Large intestine (tissue), 3 donors: ENCODE data around the gene AGBL4. TPM values are rescaled to one million over a fixed set of nuclear protein-coding genes. Genes with fewer than 3 reads are reported as not detected.

Experiments used
- DNase-seq, 2 donors: peaks; one replicate each; pipeline versions ENCODE4 v3.0.0 to v3.0.0-alpha.2; 2013
- H3K27ac ChIP-seq: one replicate; pipeline ENCODE4 v1.5.1; 2013; ENCODE audit warnings: low read length
- H3K27me3 ChIP-seq: 2 replicates; pipeline ENCODE4 v1.6.1; 2013; ENCODE audit warnings: low read length; ENCODE audit not compliant: control insufficient read depth, insufficient read depth
- H3K36me3 ChIP-seq: 2 replicates; pipeline ENCODE4 v1.6.1; 2013; ENCODE audit warnings: low read length; ENCODE audit not compliant: control insufficient read depth, insufficient read depth
- H3K4me1 ChIP-seq: one replicate; pipeline ENCODE4 v1.6.1; 2013; ENCODE audit warnings: low read length; ENCODE audit not compliant: control insufficient read depth, insufficient read depth
- H3K4me3 ChIP-seq: one replicate; pipeline ENCODE4 v1.5.1; 2013; ENCODE audit warnings: low read length
- H3K9me3 ChIP-seq: one replicate; pipeline ENCODE4 v1.6.1; 2013; ENCODE audit warnings: mild to moderate bottlenecking, low read depth, low read length, moderate library complexity; ENCODE audit not compliant: control insufficient read depth
- WGBS: methylation state at CpG from one replicate; pipeline ENCODE4 v1.1.5; 2013; ENCODE audit warnings: low lambda C conversion rate; ENCODE audit not compliant: insufficient coverage; 5-methylcytosine and 5-hydroxymethylcytosine counted together
- polyA plus RNA-seq: library from polyadenylated mRNA; unstranded; fragments of 120-200 nt; gene quantifications from one replicate; pipeline ENCODE4 v1.2.1, GENCODE V29; 2013

AGBL4 gene
- polyA plus RNA-seq, 1 donor = 0.28 TPM

- Histone ChIP-seq H3K27ac (no peak overlapping the region), H3K27me3 (no peaks in the 10 kb centered on the region), H3K4me3 (no peak overlapping the region), H3K9me3 (no peaks in the 10 kb centered on the region), H3K4me1 (no peaks in the 10 kb centered on the region), H3K36me3 (no peaks in the 10 kb centered on the region)
- no peak for DNase-seq
- 100% methylated on average over 1 of the region's 1 CpG for WGBS
These were observed 295.4 kb downstream of the AGBL4 start for GRCh38 chr1:49728377-49728776.

GRCh38 chr1:49723662-49724061 lies 300.1 kb downstream of the AGBL4 start:
- no peak for DNase-seq
- no peaks in the 10 kb centered on the region for H3K36me3 ChIP-seq
- H3K27ac ChIP-seq = no peak overlapping the region
- H3K27me3 ChIP-seq = no peaks in the 10 kb centered on the region
- H3K4me1 ChIP-seq = no peaks in the 10 kb centered on the region
- H3K4me3 ChIP-seq = no peak overlapping the region
- WGBS = 100% methylated on average over 1 of the region's 1 CpG
- H3K9me3 ChIP-seq = no peaks in the 10 kb centered on the region

- no peaks in the 10 kb centered on the region for H3K27me3 ChIP-seq
- H3K36me3 ChIP-seq = no peaks in the 10 kb centered on the region
- no peak for DNase-seq
- no peak overlapping the region for H3K27ac ChIP-seq
- H3K4me1 ChIP-seq = no peaks in the 10 kb centered on the region
- H3K9me3 ChIP-seq = no peaks in the 10 kb centered on the region
- no peak overlapping the region for H3K4me3 ChIP-seq
- WGBS = 40% methylated on average over 1 of the region's 4 CpGs
These were observed 329.4 kb downstream of the AGBL4 start for GRCh38 chr1:49694251-49694827.

- no CpG with 5 or more reads among the region's 3 CpGs for WGBS
- no peaks in the 10 kb centered on the region for H3K36me3 ChIP-seq
- H3K27me3 ChIP-seq = no peaks in the 10 kb centered on the region
- H3K4me1 ChIP-seq = no peaks in the 10 kb centered on the region
- DNase-seq = no peak
- H3K27ac ChIP-seq = no peak overlapping the region
- H3K9me3 ChIP-seq = no peaks in the 10 kb centered on the region
- no peak overlapping the region for H3K4me3 ChIP-seq
These were observed 337.6 kb downstream of the AGBL4 start for GRCh38 chr1:49686107-49686506.

GRCh38 chr1:49677706-49678105 lies 346.0 kb downstream of the AGBL4 start:
- Histone ChIP-seq H3K27ac (no peak overlapping the region), H3K36me3 (no peaks in the 10 kb centered on the region), H3K9me3 (no peaks in the 10 kb centered on the region), H3K27me3 (no peaks in the 10 kb centered on the region), H3K4me1 (no peaks in the 10 kb centered on the region), H3K4me3 (no peak overlapping the region)
- DNase-seq = no peak
- WGBS = no CpG with 5 or more reads among the region's 2 CpGs

GRCh38 chr1:49651136-49651535 lies 372.6 kb downstream of the AGBL4 start:
- DNase-seq = no peak
- H3K27me3 ChIP-seq = no peaks in the 10 kb centered on the region
- H3K9me3 ChIP-seq = peaks cover 5% of the 10 kb centered on the region
- no peak overlapping the region for H3K27ac ChIP-seq
- no peaks in the 10 kb centered on the region for H3K36me3 ChIP-seq
- H3K4me1 ChIP-seq = no peaks in the 10 kb centered on the region
- WGBS = no CpG with 5 or more reads among the region's 3 CpGs
- H3K4me3 ChIP-seq = no peak overlapping the region

GRCh38 chr1:49630156-49630555 lies 393.6 kb downstream of the AGBL4 start:
- Histone ChIP-seq H3K27me3 (no peaks in the 10 kb centered on the region), H3K36me3 (no peaks in the 10 kb centered on the region), H3K27ac (no peak overlapping the region), H3K4me3 (no peak overlapping the region), H3K9me3 (no peaks in the 10 kb centered on the region), H3K4me1 (no peaks in the 10 kb centered on the region)
- DNase-seq = no peak
- 72% methylated on average over 2 of the region's 2 CpGs for WGBS

- Histone ChIP-seq H3K36me3 (no peaks in the 10 kb centered on the region), H3K27ac (no peak overlapping the region), H3K4me1 (no peaks in the 10 kb centered on the region), H3K27me3 (no peaks in the 10 kb centered on the region), H3K4me3 (no peak overlapping the region), H3K9me3 (no peaks in the 10 kb centered on the region)
- DNase-seq = no peak
- WGBS = no CpG with 5 or more reads among the region's 3 CpGs
These were observed 396.0 kb downstream of the AGBL4 start for GRCh38 chr1:49627781-49628180.

- no peak overlapping the region for H3K4me3 ChIP-seq
- H3K27ac ChIP-seq = no peak overlapping the region
- H3K36me3 ChIP-seq = no peaks in the 10 kb centered on the region
- no peaks in the 10 kb centered on the region for H3K9me3 ChIP-seq
- H3K27me3 ChIP-seq = no peaks in the 10 kb centered on the region
- no peak for DNase-seq
- H3K4me1 ChIP-seq = no peaks in the 10 kb centered on the region
These were observed 397.3 kb downstream of the AGBL4 start for GRCh38 chr1:49626472-49626871.

- H3K4me1 ChIP-seq = no peaks in the 10 kb centered on the region
- WGBS = no CpG with 5 or more reads among the region's 3 CpGs
- DNase-seq = no peak
These were observed 400.9 kb downstream of the AGBL4 start for GRCh38 chr1:49622877-49623276.

GRCh38 chr1:49606082-49606481 lies 417.7 kb downstream of the AGBL4 start:
- Histone ChIP-seq H3K4me3 (no peak overlapping the region), H3K27ac (no peak overlapping the region), H3K36me3 (no peaks in the 10 kb centered on the region), H3K4me1 (no peaks in the 10 kb centered on the region), H3K9me3 (no peaks in the 10 kb centered on the region), H3K27me3 (no peaks in the 10 kb centered on the region)
- 40% methylated on average over 1 of the region's 5 CpGs for WGBS
- no peak for DNase-seq

More at GRCh38 chr1:49622877-49623276, 400.9 kb downstream of the AGBL4 start:
- Histone ChIP-seq H3K4me3 (no peak overlapping the region), H3K27me3 (no peaks in the 10 kb centered on the region), H3K36me3 (no peaks in the 10 kb centered on the region), H3K27ac (no peak overlapping the region), H3K9me3 (no peaks in the 10 kb centered on the region)
